Breast epithelium (tissue), 3 donors: Measurements from ENCODE around the gene CCDC102B.

ENCODE experiments used
- POLR2A ChIP-seq: fragments of 450-650 bp; IDR thresholded peaks from one replicate; pipeline ENCODE4 v1.6.1; 2016; ENCODE audit warnings: antibody characterized with exemption, mild to moderate bottlenecking, moderate library complexity
- POLR2AphosphoS5 ChIP-seq, 3 donors: sonication (generic); formaldehyde crosslinking; IDR thresholded peaks; one replicate each; pipeline ENCODE4 v1.6.1; 2017; ENCODE audit warnings: antibody characterized with exemption in 3 of 3
- TF ChIP-seq, protein P1 (sequence below), 3 donors: fragments of 450-650 bp; IDR thresholded peaks; one replicate each; pipeline ENCODE4 v1.5.1; 2016 to 2017; ENCODE audit warnings: antibody characterized with exemption in 3 of 3, mild to moderate bottlenecking in 3 of 3, moderate library complexity in 3 of 3

- TF ChIP-seq, protein P1, sequence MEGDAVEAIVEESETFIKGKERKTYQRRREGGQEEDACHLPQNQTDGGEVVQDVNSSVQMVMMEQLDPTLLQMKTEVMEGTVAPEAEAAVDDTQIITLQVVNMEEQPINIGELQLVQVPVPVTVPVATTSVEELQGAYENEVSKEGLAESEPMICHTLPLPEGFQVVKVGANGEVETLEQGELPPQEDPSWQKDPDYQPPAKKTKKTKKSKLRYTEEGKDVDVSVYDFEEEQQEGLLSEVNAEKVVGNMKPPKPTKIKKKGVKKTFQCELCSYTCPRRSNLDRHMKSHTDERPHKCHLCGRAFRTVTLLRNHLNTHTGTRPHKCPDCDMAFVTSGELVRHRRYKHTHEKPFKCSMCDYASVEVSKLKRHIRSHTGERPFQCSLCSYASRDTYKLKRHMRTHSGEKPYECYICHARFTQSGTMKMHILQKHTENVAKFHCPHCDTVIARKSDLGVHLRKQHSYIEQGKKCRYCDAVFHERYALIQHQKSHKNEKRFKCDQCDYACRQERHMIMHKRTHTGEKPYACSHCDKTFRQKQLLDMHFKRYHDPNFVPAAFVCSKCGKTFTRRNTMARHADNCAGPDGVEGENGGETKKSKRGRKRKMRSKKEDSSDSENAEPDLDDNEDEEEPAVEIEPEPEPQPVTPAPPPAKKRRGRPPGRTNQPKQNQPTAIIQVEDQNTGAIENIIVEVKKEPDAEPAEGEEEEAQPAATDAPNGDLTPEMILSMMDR (IDR thresholded peaks at IDR 0.05) = no peak
- no peak for TF ChIP-seq POLR2A
- TF ChIP-seq POLR2AphosphoS5 (IDR thresholded peaks at IDR 0.05) = no peak
Observed at GRCh38 chr18:68960355-68960754, 162.5 kb downstream of the CCDC102B start.
